HepG2 (cell line): Measurements from ENCODE around the gene EPHA6.

Experiments used
- ARNT2 ChIP-seq: sonication (generic); formaldehyde crosslinking; IDR thresholded peaks from 2 replicates; pipeline ENCODE4 v1.8.0; 2022; ENCODE audit warnings: mild to moderate bottlenecking, low read depth, missing genetic modification reagents, moderate library complexity
- CHD2 ChIP-seq: IDR thresholded peaks from 2 replicates; pipeline ENCODE4 v1.6.1; 2011; ENCODE audit warnings: low read depth, low read length, improper control_type of control experiment
- HNRNPUL1 ChIP-seq: fragments of 200-400 bp; formaldehyde crosslinking; IDR thresholded peaks from 2 replicates; pipeline ENCODE4 v1.6.1; 2017; ENCODE audit warnings: low read depth, mild to moderate bottlenecking, low read length, moderate library complexity
- PCBP1 ChIP-seq: fragments of 200-400 bp; formaldehyde crosslinking; IDR thresholded peaks from 2 replicates; pipeline ENCODE4 v1.6.1; 2017; ENCODE audit warnings: mild to moderate bottlenecking, low read depth, low read length, borderline replicate concordance
- POLR2A ChIP-seq, 2 experiments: IDR thresholded peaks; 2 replicates each; pipeline ENCODE4 v1.6.1; 2011; ENCODE audit warnings: low read depth in 2 of 2, low read length in 2 of 2, mild to moderate bottlenecking in 1 of 2, moderate library complexity in 1 of 2; ENCODE audit not compliant: insufficient read depth in 1 of 2
- YEATS4 ChIP-seq: sonication (generic); formaldehyde crosslinking; IDR thresholded peaks from 2 replicates; pipeline ENCODE4 v1.4.0; 2020; ENCODE audit warnings: missing genetic modification reagents, borderline replicate concordance
- ZZZ3 ChIP-seq: sonication (generic); formaldehyde crosslinking; IDR thresholded peaks from 2 replicates; pipeline ENCODE4 v1.4.0; 2020; ENCODE audit warnings: missing genetic modification reagents, mild to moderate bottlenecking, borderline replicate concordance
- TF ChIP-seq, protein P1 (sequence below): IDR thresholded peaks from 2 replicates; pipeline ENCODE4 v1.4.0; 2020; ENCODE audit warnings: mild to moderate bottlenecking, missing genetic modification reagents
- TF ChIP-seq, protein P2 (sequence below): sonication (generic); formaldehyde crosslinking; IDR thresholded peaks from 2 replicates; pipeline ENCODE4 v1.5.0; 2020; ENCODE audit warnings: mild to moderate bottlenecking, missing genetic modification reagents, moderate library complexity
- TF ChIP-seq, protein P3 (sequence below): sonication (generic); formaldehyde crosslinking; IDR thresholded peaks from 2 replicates; pipeline ENCODE4 v1.5.0; 2020; ENCODE audit warnings: mild to moderate bottlenecking, missing genetic modification reagents, borderline replicate concordance
- TF ChIP-seq, protein P4 (sequence below): sonication (generic); formaldehyde crosslinking; conservative IDR thresholded peaks from 2 replicates; pipeline ENCODE4 v1.8.1; 2023; ENCODE audit warnings: missing genetic modification reagents
- TF ChIP-seq, protein P5 (sequence below): sonication (generic); formaldehyde crosslinking; IDR thresholded peaks from 2 replicates; pipeline ENCODE4 v1.4.0; 2020; ENCODE audit warnings: missing genetic modification reagents

DNA sequence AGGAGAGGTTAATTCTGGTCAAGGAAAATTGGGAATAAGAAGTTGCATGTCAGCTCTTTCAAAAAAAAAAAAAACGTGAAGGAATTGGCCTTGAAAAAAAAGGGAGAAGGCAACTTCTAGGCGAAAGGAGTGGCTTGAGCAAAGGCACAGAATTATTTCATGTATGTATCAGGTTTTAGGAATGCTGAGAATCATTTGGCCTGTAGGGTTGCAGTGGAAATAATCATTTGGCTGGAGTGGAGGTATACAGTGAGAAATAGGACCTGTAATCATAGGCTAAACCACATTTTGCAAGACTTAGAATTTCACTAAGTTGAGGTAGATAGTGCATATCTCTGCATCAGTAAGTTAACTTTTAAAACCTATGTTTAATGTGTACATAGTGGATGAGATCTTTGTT, 54.9 kb downstream of the EPHA6 start:
- TF ChIP-seq ARNT2 (CRISPR knock-in tag) (no peak), POLR2A (IDR thresholded peaks at IDR 0.05; ENCODE audit: insufficient read depth in 1 of 2, low read depth in 2 of 2, low read length in 2 of 2) (no peak), HNRNPUL1 (no peak), CHD2 (no peak), YEATS4 (no peak), ZZZ3 (CRISPR knock-in tag) (no peak), PCBP1 (no peak)
- TF ChIP-seq, protein P1, sequence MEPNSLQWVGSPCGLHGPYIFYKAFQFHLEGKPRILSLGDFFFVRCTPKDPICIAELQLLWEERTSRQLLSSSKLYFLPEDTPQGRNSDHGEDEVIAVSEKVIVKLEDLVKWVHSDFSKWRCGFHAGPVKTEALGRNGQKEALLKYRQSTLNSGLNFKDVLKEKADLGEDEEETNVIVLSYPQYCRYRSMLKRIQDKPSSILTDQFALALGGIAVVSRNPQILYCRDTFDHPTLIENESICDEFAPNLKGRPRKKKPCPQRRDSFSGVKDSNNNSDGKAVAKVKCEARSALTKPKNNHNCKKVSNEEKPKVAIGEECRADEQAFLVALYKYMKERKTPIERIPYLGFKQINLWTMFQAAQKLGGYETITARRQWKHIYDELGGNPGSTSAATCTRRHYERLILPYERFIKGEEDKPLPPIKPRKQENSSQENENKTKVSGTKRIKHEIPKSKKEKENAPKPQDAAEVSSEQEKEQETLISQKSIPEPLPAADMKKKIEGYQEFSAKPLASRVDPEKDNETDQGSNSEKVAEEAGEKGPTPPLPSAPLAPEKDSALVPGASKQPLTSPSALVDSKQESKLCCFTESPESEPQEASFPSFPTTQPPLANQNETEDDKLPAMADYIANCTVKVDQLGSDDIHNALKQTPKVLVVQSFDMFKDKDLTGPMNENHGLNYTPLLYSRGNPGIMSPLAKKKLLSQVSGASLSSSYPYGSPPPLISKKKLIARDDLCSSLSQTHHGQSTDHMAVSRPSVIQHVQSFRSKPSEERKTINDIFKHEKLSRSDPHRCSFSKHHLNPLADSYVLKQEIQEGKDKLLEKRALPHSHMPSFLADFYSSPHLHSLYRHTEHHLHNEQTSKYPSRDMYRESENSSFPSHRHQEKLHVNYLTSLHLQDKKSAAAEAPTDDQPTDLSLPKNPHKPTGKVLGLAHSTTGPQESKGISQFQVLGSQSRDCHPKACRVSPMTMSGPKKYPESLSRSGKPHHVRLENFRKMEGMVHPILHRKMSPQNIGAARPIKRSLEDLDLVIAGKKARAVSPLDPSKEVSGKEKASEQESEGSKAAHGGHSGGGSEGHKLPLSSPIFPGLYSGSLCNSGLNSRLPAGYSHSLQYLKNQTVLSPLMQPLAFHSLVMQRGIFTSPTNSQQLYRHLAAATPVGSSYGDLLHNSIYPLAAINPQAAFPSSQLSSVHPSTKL (CRISPR knock-in tag): no peak
- TF ChIP-seq, protein P2, sequence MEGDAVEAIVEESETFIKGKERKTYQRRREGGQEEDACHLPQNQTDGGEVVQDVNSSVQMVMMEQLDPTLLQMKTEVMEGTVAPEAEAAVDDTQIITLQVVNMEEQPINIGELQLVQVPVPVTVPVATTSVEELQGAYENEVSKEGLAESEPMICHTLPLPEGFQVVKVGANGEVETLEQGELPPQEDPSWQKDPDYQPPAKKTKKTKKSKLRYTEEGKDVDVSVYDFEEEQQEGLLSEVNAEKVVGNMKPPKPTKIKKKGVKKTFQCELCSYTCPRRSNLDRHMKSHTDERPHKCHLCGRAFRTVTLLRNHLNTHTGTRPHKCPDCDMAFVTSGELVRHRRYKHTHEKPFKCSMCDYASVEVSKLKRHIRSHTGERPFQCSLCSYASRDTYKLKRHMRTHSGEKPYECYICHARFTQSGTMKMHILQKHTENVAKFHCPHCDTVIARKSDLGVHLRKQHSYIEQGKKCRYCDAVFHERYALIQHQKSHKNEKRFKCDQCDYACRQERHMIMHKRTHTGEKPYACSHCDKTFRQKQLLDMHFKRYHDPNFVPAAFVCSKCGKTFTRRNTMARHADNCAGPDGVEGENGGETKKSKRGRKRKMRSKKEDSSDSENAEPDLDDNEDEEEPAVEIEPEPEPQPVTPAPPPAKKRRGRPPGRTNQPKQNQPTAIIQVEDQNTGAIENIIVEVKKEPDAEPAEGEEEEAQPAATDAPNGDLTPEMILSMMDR (CRISPR knock-in tag): no peak
- TF ChIP-seq, protein P3, sequence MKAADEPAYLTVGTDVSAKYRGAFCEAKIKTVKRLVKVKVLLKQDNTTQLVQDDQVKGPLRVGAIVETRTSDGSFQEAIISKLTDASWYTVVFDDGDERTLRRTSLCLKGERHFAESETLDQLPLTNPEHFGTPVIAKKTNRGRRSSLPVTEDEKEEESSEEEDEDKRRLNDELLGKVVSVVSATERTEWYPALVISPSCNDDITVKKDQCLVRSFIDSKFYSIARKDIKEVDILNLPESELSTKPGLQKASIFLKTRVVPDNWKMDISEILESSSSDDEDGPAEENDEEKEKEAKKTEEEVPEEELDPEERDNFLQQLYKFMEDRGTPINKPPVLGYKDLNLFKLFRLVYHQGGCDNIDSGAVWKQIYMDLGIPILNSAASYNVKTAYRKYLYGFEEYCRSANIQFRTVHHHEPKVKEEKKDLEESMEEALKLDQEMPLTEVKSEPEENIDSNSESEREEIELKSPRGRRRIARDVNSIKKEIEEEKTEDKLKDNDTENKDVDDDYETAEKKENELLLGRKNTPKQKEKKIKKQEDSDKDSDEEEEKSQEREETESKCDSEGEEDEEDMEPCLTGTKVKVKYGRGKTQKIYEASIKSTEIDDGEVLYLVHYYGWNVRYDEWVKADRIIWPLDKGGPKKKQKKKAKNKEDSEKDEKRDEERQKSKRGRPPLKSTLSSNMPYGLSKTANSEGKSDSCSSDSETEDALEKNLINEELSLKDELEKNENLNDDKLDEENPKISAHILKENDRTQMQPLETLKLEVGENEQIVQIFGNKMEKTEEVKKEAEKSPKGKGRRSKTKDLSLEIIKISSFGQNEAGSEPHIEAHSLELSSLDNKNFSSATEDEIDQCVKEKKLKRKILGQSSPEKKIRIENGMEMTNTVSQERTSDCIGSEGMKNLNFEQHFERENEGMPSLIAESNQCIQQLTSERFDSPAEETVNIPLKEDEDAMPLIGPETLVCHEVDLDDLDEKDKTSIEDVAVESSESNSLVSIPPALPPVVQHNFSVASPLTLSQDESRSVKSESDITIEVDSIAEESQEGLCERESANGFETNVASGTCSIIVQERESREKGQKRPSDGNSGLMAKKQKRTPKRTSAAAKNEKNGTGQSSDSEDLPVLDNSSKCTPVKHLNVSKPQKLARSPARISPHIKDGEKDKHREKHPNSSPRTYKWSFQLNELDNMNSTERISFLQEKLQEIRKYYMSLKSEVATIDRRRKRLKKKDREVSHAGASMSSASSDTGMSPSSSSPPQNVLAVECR: no peak
- TF ChIP-seq, protein P4, sequence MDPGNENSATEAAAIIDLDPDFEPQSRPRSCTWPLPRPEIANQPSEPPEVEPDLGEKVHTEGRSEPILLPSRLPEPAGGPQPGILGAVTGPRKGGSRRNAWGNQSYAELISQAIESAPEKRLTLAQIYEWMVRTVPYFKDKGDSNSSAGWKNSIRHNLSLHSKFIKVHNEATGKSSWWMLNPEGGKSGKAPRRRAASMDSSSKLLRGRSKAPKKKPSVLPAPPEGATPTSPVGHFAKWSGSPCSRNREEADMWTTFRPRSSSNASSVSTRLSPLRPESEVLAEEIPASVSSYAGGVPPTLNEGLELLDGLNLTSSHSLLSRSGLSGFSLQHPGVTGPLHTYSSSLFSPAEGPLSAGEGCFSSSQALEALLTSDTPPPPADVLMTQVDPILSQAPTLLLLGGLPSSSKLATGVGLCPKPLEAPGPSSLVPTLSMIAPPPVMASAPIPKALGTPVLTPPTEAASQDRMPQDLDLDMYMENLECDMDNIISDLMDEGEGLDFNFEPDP (CRISPR knock-in tag): no peak
- TF ChIP-seq, protein P5, sequence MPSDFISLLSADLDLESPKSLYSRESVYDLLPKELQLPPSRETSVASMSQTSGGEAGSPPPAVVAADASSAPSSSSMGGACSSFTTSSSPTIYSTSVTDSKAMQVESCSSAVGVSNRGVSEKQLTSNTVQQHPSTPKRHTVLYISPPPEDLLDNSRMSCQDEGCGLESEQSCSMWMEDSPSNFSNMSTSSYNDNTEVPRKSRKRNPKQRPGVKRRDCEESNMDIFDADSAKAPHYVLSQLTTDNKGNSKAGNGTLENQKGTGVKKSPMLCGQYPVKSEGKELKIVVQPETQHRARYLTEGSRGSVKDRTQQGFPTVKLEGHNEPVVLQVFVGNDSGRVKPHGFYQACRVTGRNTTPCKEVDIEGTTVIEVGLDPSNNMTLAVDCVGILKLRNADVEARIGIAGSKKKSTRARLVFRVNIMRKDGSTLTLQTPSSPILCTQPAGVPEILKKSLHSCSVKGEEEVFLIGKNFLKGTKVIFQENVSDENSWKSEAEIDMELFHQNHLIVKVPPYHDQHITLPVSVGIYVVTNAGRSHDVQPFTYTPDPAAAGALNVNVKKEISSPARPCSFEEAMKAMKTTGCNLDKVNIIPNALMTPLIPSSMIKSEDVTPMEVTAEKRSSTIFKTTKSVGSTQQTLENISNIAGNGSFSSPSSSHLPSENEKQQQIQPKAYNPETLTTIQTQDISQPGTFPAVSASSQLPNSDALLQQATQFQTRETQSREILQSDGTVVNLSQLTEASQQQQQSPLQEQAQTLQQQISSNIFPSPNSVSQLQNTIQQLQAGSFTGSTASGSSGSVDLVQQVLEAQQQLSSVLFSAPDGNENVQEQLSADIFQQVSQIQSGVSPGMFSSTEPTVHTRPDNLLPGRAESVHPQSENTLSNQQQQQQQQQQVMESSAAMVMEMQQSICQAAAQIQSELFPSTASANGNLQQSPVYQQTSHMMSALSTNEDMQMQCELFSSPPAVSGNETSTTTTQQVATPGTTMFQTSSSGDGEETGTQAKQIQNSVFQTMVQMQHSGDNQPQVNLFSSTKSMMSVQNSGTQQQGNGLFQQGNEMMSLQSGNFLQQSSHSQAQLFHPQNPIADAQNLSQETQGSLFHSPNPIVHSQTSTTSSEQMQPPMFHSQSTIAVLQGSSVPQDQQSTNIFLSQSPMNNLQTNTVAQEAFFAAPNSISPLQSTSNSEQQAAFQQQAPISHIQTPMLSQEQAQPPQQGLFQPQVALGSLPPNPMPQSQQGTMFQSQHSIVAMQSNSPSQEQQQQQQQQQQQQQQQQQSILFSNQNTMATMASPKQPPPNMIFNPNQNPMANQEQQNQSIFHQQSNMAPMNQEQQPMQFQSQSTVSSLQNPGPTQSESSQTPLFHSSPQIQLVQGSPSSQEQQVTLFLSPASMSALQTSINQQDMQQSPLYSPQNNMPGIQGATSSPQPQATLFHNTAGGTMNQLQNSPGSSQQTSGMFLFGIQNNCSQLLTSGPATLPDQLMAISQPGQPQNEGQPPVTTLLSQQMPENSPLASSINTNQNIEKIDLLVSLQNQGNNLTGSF: no peak
